ENCODE data around the gene ORC5. TPM values are rescaled to one million over a fixed set of nuclear protein-coding genes. Genes with fewer than 3 reads are reported as not detected.

Gene ORC5
- total RNA-seq, 1 experiment from 2014 or later = 37.0 TPM

GRCh38 chr7:104135760-104136558, 71.9 kb downstream of the ORC5 start:
- H3K9me3 Mint-ChIP-seq (ENCODE audit: unreplicated experiment) = no peaks in the 10 kb centered on the region
- no peaks in the 10 kb centered on the region for H3K4me1 ChIP-seq
- no peak overlapping the region for H3K4me3 Mint-ChIP-seq (ENCODE audit: unreplicated experiment)
- no peak overlapping the region for H3K27ac Mint-ChIP-seq (ENCODE audit: unreplicated experiment)
- peaks cover 5% of the 10 kb centered on the region for H3K36me3 Mint-ChIP-seq (ENCODE audit: insufficient read depth, unreplicated experiment)
- no peak overlapping the region for H3K4me3 ChIP-seq (ENCODE audit: low read depth, low read length)
- no peaks in the 10 kb centered on the region for H3K4me1 Mint-ChIP-seq (ENCODE audit: low read depth, unreplicated experiment)
- intact Hi-C loops (cut with micrococcal nuclease; ENCODE audit: unreplicated experiment) = no loop called here
- DNase-seq = no peak
- no TSS peak for BruUV-seq (replicated peaks)
- no peaks in the 10 kb centered on the region for H3K27me3 Mint-ChIP-seq (ENCODE audit: insufficient read depth, unreplicated experiment)
- no peaks in the 10 kb centered on the region for H3K27me3 ChIP-seq (replicated peaks; ENCODE audit: control insufficient read depth, insufficient read depth, low read length)
- TF ChIP-seq, protein P1, sequence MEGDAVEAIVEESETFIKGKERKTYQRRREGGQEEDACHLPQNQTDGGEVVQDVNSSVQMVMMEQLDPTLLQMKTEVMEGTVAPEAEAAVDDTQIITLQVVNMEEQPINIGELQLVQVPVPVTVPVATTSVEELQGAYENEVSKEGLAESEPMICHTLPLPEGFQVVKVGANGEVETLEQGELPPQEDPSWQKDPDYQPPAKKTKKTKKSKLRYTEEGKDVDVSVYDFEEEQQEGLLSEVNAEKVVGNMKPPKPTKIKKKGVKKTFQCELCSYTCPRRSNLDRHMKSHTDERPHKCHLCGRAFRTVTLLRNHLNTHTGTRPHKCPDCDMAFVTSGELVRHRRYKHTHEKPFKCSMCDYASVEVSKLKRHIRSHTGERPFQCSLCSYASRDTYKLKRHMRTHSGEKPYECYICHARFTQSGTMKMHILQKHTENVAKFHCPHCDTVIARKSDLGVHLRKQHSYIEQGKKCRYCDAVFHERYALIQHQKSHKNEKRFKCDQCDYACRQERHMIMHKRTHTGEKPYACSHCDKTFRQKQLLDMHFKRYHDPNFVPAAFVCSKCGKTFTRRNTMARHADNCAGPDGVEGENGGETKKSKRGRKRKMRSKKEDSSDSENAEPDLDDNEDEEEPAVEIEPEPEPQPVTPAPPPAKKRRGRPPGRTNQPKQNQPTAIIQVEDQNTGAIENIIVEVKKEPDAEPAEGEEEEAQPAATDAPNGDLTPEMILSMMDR (IDR thresholded peaks at IDR 0.05; ENCODE audit: insufficient read depth in 1 of 2, low read depth in 1 of 2, low read length in 1 of 2, severe bottlenecking in 1 of 2, unreplicated experiment in 1 of 2) = no peak
- peaks cover 1% of the 10 kb centered on the region; the same call in 1 of the 2 replicates for H3K36me3 ChIP-seq (ENCODE audit: control insufficient read depth, insufficient read depth, low read length)
- no peaks in the 10 kb centered on the region for H3K9me3 ChIP-seq
- CTCF ChIA-PET = no interaction called here
- POLR2A ChIA-PET = no interaction called here

GRCh38 chr7:104133238-104133637, 74.6 kb downstream of the ORC5 start:
- H3K36me3 Mint-ChIP-seq (ENCODE audit: insufficient read depth, unreplicated experiment) = peaks cover 6% of the 10 kb centered on the region
- H3K4me3 Mint-ChIP-seq (ENCODE audit: unreplicated experiment) = no peak overlapping the region
- DNase-seq = no peak
- ChIA-PET CTCF (no interaction called here), POLR2A (no interaction called here)
- no peaks in the 10 kb centered on the region for H3K4me1 Mint-ChIP-seq (ENCODE audit: low read depth, unreplicated experiment)
- Histone ChIP-seq H3K4me1 (no peaks in the 10 kb centered on the region), H3K36me3 (ENCODE audit: control insufficient read depth, insufficient read depth, low read length) (peaks cover 1% of the 10 kb centered on the region; the same call in 1 of the 2 replicates), H3K9me3 (no peaks in the 10 kb centered on the region), H3K4me3 (ENCODE audit: low read depth, low read length) (no peak overlapping the region), H3K27me3 (replicated peaks; ENCODE audit: control insufficient read depth, insufficient read depth, low read length) (no peaks in the 10 kb centered on the region)
- H3K27me3 Mint-ChIP-seq (ENCODE audit: insufficient read depth, unreplicated experiment) = no peaks in the 10 kb centered on the region
- TF ChIP-seq, protein P1 (IDR thresholded peaks at IDR 0.05; ENCODE audit: insufficient read depth in 1 of 2, low read depth in 1 of 2, low read length in 1 of 2, severe bottlenecking in 1 of 2, unreplicated experiment in 1 of 2) = no peak
- H3K9me3 Mint-ChIP-seq (ENCODE audit: unreplicated experiment) = no peaks in the 10 kb centered on the region
- no TSS peak for BruUV-seq (replicated peaks)
- H3K27ac Mint-ChIP-seq (ENCODE audit: unreplicated experiment) = no peak overlapping the region
- intact Hi-C loops (cut with micrococcal nuclease; ENCODE audit: unreplicated experiment) = no loop called here

GRCh38 chr7:104130726-104131125, 77.1 kb downstream of the ORC5 start:
- peaks cover 8% of the 10 kb centered on the region for H3K4me1 Mint-ChIP-seq (ENCODE audit: low read depth, unreplicated experiment)
- H3K27ac Mint-ChIP-seq (ENCODE audit: unreplicated experiment) = no peak overlapping the region
- TF ChIP-seq, protein P1 (IDR thresholded peaks at IDR 0.05; ENCODE audit: insufficient read depth in 1 of 2, low read depth in 1 of 2, low read length in 1 of 2, severe bottlenecking in 1 of 2, unreplicated experiment in 1 of 2) = no peak
- H3K27me3 Mint-ChIP-seq (ENCODE audit: insufficient read depth, unreplicated experiment) = no peaks in the 10 kb centered on the region
- Histone ChIP-seq H3K4me3 (ENCODE audit: low read depth, low read length) (no peak overlapping the region), H3K9me3 (no peaks in the 10 kb centered on the region), H3K27me3 (replicated peaks; ENCODE audit: control insufficient read depth, insufficient read depth, low read length) (no peaks in the 10 kb centered on the region), H3K36me3 (ENCODE audit: control insufficient read depth, insufficient read depth, low read length) (no peaks in the 10 kb centered on the region), H3K4me1 (peaks cover 6% of the 10 kb centered on the region; the same call in 1 of the 2 replicates)
- H3K36me3 Mint-ChIP-seq (ENCODE audit: insufficient read depth, unreplicated experiment) = peaks cover 6% of the 10 kb centered on the region
- H3K4me3 Mint-ChIP-seq (ENCODE audit: unreplicated experiment) = no peak overlapping the region
- no TSS peak for BruUV-seq (replicated peaks)
- intact Hi-C loops (cut with micrococcal nuclease; ENCODE audit: unreplicated experiment) = no loop called here
- no peak for DNase-seq
- ChIA-PET CTCF (no interaction called here), POLR2A (no interaction called here)
- H3K9me3 Mint-ChIP-seq (ENCODE audit: unreplicated experiment) = no peaks in the 10 kb centered on the region
